Trophoblast cell (in vitro differentiated cells and primary cell): ENCODE results near the gene SLC22A23.

Source experiments
- DNase-seq, 2 donors: peaks; one replicate each; pipeline ENCODE4 v3.0.0-alpha.2; 2016
- H2AFZ ChIP-seq: 2 replicates; pipeline ENCODE4 v1.6.1; 2013; ENCODE audit warnings: low read length, moderate library complexity, mild to moderate bottlenecking; ENCODE audit not compliant: insufficient read depth, poor library complexity
- H2AK5ac ChIP-seq: 2 replicates; pipeline ENCODE4 v1.6.1; 2013; ENCODE audit warnings: mild to moderate bottlenecking, low read length
- H2BK120ac ChIP-seq: 2 replicates; pipeline ENCODE4 v1.6.1; 2013; ENCODE audit warnings: low read length, mild to moderate bottlenecking, moderate library complexity; ENCODE audit not compliant: insufficient read depth, poor library complexity
- H2BK12ac ChIP-seq: 2 replicates; pipeline ENCODE4 v1.6.1; 2013; ENCODE audit warnings: mild to moderate bottlenecking, low read length, moderate library complexity
- H2BK5ac ChIP-seq: 2 replicates; pipeline ENCODE4 v1.6.1; 2013; ENCODE audit warnings: low read length, low read depth, moderate library complexity, mild to moderate bottlenecking; ENCODE audit not compliant: poor library complexity
- H3K14ac ChIP-seq: 2 replicates; pipeline ENCODE4 v1.6.1; 2013; ENCODE audit warnings: mild to moderate bottlenecking, low read length
- H3K18ac ChIP-seq: 2 replicates; pipeline ENCODE4 v1.6.1; 2013; ENCODE audit warnings: mild to moderate bottlenecking, low read length
- H3K23ac ChIP-seq: 2 replicates; pipeline ENCODE4 v1.6.1; 2013; ENCODE audit warnings: low read length
- H3K27ac ChIP-seq: 2 replicates; pipeline ENCODE4 v1.5.1; 2013; ENCODE audit warnings: low read depth, mild to moderate bottlenecking, inconsistent platforms, low read length, moderate library complexity
- H3K27me3 ChIP-seq: 2 replicates; pipeline ENCODE4 v1.6.1; 2013; ENCODE audit warnings: inconsistent platforms, mild to moderate bottlenecking, low read length, moderate library complexity; ENCODE audit not compliant: insufficient read depth
- H3K36me3 ChIP-seq, 2 experiments: 1 replicate in 1 of 2; 2 replicates in 1 of 2; pipeline ENCODE4 v1.6.1; 2013; ENCODE audit warnings: low read length in 2 of 2, mild to moderate bottlenecking in 2 of 2, moderate library complexity in 1 of 2; ENCODE audit not compliant: insufficient read depth in 2 of 2, control insufficient read depth in 1 of 2
- H3K4ac ChIP-seq: 2 replicates; pipeline ENCODE4 v1.6.1; 2013; ENCODE audit warnings: low read depth, mild to moderate bottlenecking, low read length, moderate library complexity
- H3K4me1 ChIP-seq, 2 experiments: 1 replicate in 1 of 2; 2 replicates in 1 of 2; pipeline ENCODE4 v1.6.1; 2013; ENCODE audit warnings: low read length in 2 of 2, mild to moderate bottlenecking in 2 of 2, moderate library complexity in 1 of 2; ENCODE audit not compliant: insufficient read depth in 2 of 2, control insufficient read depth in 1 of 2
- H3K4me2 ChIP-seq: 2 replicates; pipeline ENCODE4 v1.6.1; 2013; ENCODE audit warnings: inconsistent platforms, mild to moderate bottlenecking, low read length, moderate library complexity
- H3K4me3 ChIP-seq: 2 replicates; pipeline ENCODE4 v1.5.1; 2013; ENCODE audit warnings: mild to moderate bottlenecking, low read depth, low read length, inconsistent platforms
- H3K79me1 ChIP-seq: one replicate; pipeline ENCODE4 v1.6.1; 2013; ENCODE audit warnings: low read length
- H3K79me2 ChIP-seq: 2 replicates; pipeline ENCODE4 v1.6.1; 2013; ENCODE audit warnings: low read length, mild to moderate bottlenecking; ENCODE audit not compliant: control insufficient read depth, insufficient read depth, poor library complexity
- H3K9ac ChIP-seq: 2 replicates; pipeline ENCODE4 v1.6.1; 2013; ENCODE audit warnings: mild to moderate bottlenecking, low read length
- H3K9me3 ChIP-seq: 2 replicates; pipeline ENCODE4 v1.6.1; 2013; ENCODE audit warnings: low read depth, mild to moderate bottlenecking, control low read depth, inconsistent platforms, low read length; ENCODE audit not compliant: insufficient read depth
- H4K12ac ChIP-seq: 2 replicates; pipeline ENCODE4 v1.6.1; 2013; ENCODE audit warnings: low read depth, mild to moderate bottlenecking, low read length, moderate library complexity
- H4K8ac ChIP-seq: 2 replicates; pipeline ENCODE4 v1.6.1; 2013; ENCODE audit warnings: low read depth, mild to moderate bottlenecking, low read length, moderate library complexity
- H4K91ac ChIP-seq: one replicate; pipeline ENCODE4 v1.6.1; 2013; ENCODE audit warnings: low read depth, mild to moderate bottlenecking, low read length, moderate library complexity
- WGBS: extraction: QIAGEN DNeasy Blood & Tissue Kit; methylation state at CpG from one replicate; pipeline ENCODE4 v1.1.7; 2013; ENCODE audit warnings: missing lambda C conversion rate; ENCODE audit not compliant: insufficient read length, insufficient coverage; ENCODE audit errors: extremely low coverage; 5-methylcytosine and 5-hydroxymethylcytosine counted together

Gene SLC22A23

GRCh38 chr6:3261518-3261820 lies 195.4 kb downstream of the SLC22A23 start:
- Histone ChIP-seq H3K27ac (no peak overlapping the region), H3K18ac (no peak overlapping the region), H2BK12ac (no peak overlapping the region), H4K8ac (no peak overlapping the region), H3K27me3 (no peaks in the 10 kb centered on the region), H3K79me2 (no peaks in the 10 kb centered on the region), H2BK5ac (no peak overlapping the region), H3K4me2 (no peak overlapping the region), H3K9ac (no peak overlapping the region), H2AFZ (no peak overlapping the region), H4K91ac (no peak overlapping the region), H3K23ac (no peak overlapping the region), H3K79me1 (peaks cover 2% of the 10 kb centered on the region), H3K4ac (no peak overlapping the region), H3K4me1 (peaks cover 2% of the 10 kb centered on the region in 2 experiments), H4K12ac (no peak overlapping the region), H2BK120ac (no peak overlapping the region), H3K4me3 (no peak overlapping the region), H3K36me3 (peaks cover 12 to 13% of the 10 kb centered on the region in 2 experiments), H2AK5ac (no peak overlapping the region), H3K14ac (no peak overlapping the region), H3K9me3 (peaks cover 3% of the 10 kb centered on the region)
- no CpG with 5 or more reads among the region's 6 CpGs for WGBS
- DNase-seq, result no peak

GRCh38 chr6:3260772-3261517 lies 195.9 kb downstream of the SLC22A23 start:
- peaks cover 2% of the 10 kb centered on the region in 2 experiments for H3K4me1 ChIP-seq
- no peak overlapping the region for H2BK12ac ChIP-seq

GRCh38 chr6:3260296-3260695 lies 196.6 kb downstream of the SLC22A23 start:
- Histone ChIP-seq H2BK120ac (no peak overlapping the region), H2BK5ac (no peak overlapping the region), H3K79me2 (no peaks in the 10 kb centered on the region), H3K79me1 (peaks cover 2% of the 10 kb centered on the region), H3K27me3 (no peaks in the 10 kb centered on the region), H3K18ac (no peak overlapping the region), H3K9ac (no peak overlapping the region), H3K9me3 (peaks cover 3% of the 10 kb centered on the region), H3K4me1 (peaks cover 2% of the 10 kb centered on the region in 2 experiments), H4K12ac (no peak overlapping the region), H3K27ac (no peak overlapping the region), H3K4ac (no peak overlapping the region), H2AFZ (no peak overlapping the region), H4K8ac (no peak overlapping the region), H3K4me3 (no peak overlapping the region), H3K14ac (no peak overlapping the region), H2BK12ac (no peak overlapping the region), H4K91ac (no peak overlapping the region), H3K4me2 (no peak overlapping the region), H3K23ac (no peak overlapping the region), H2AK5ac (no peak overlapping the region), H3K36me3 (peaks cover 12 to 13% of the 10 kb centered on the region in 2 experiments)
- no peak for DNase-seq
- WGBS, result no CpG with 5 or more reads among the region's 14 CpGs

More at GRCh38 chr6:3260772-3261517, 195.9 kb downstream of the SLC22A23 start:
- no peak overlapping the region for H2BK120ac ChIP-seq
- H4K8ac ChIP-seq, result no peak overlapping the region
- H3K14ac ChIP-seq, result no peak overlapping the region
- H3K27ac ChIP-seq, result no peak overlapping the region
- no peak overlapping the region for H3K4me3 ChIP-seq
- no peak overlapping the region for H2BK5ac ChIP-seq
- no peaks in the 10 kb centered on the region for H3K79me2 ChIP-seq
- no peak overlapping the region for H3K4me2 ChIP-seq
- no CpG with 5 or more reads among the region's 17 CpGs for WGBS
- no peak overlapping the region for H3K23ac ChIP-seq
- H3K36me3 ChIP-seq, result peaks cover 12 to 13% of the 10 kb centered on the region in 2 experiments
- no peaks in the 10 kb centered on the region for H3K27me3 ChIP-seq
- H4K91ac ChIP-seq, result no peak overlapping the region
- H3K4ac ChIP-seq, result no peak overlapping the region
- DNase-seq, result no peak
- H3K9ac ChIP-seq, result no peak overlapping the region
- no peak overlapping the region for H3K18ac ChIP-seq
- no peak overlapping the region for H4K12ac ChIP-seq
- no peak overlapping the region for H2AFZ ChIP-seq
- no peak overlapping the region for H2AK5ac ChIP-seq
- H3K79me1 ChIP-seq, result peaks cover 2% of the 10 kb centered on the region
- H3K9me3 ChIP-seq, result peaks cover 3% of the 10 kb centered on the region

- peak overlapping the region; percentile 87 for H3K4me2 ChIP-seq
- peaks cover 2% of the 10 kb centered on the region for H3K79me1 ChIP-seq
- H2BK120ac ChIP-seq, result no peak overlapping the region
- H3K23ac ChIP-seq, result no peak overlapping the region
- no peak overlapping the region for H2AK5ac ChIP-seq
- H3K36me3 ChIP-seq, result peaks cover 12 to 13% of the 10 kb centered on the region in 2 experiments
- WGBS, result no CpG with 5 or more reads among the region's 21 CpGs
- H3K14ac ChIP-seq, result peak overlapping the region; percentile 80
- H3K4me3 ChIP-seq, result peak overlapping the region; percentile 98
- H4K8ac ChIP-seq, result no peak overlapping the region
- H3K27me3 ChIP-seq, result no peaks in the 10 kb centered on the region
- peak; percentile 6 to 36 for DNase-seq
- peaks cover 2% of the 10 kb centered on the region in 2 experiments for H3K4me1 ChIP-seq
- peak overlapping the region; percentile 2 for H3K18ac ChIP-seq
- H3K27ac ChIP-seq, result no peak overlapping the region
- H4K12ac ChIP-seq, result peak overlapping the region; percentile 13
- no peak overlapping the region for H3K9ac ChIP-seq
- no peak overlapping the region for H2AFZ ChIP-seq
- no peak overlapping the region for H2BK12ac ChIP-seq
- H3K79me2 ChIP-seq, result no peaks in the 10 kb centered on the region
- H4K91ac ChIP-seq, result no peak overlapping the region
- H2BK5ac ChIP-seq, result no peak overlapping the region
- H3K4ac ChIP-seq, result no peak overlapping the region
- peaks cover 3% of the 10 kb centered on the region for H3K9me3 ChIP-seq
These were observed 197.3 kb downstream of the SLC22A23 start for GRCh38 chr6:3259491-3259958.
